AG04449 (cell line): ENCODE measurements around the gene DNAAF3.

Experiments
- CTCF ChIA-PET: fragments of 350-600 bp; formaldehyde crosslinking; extraction: SDS; loops from one replicate; lab custom pipeline; 2021; ENCODE audit warnings: antibody characterized with exemption; lab: Yijun Ruan, JAX
- POLR2A ChIA-PET: fragments of 400-600, 350-600 bp; formaldehyde crosslinking; extraction: SDS; loops from one replicate; lab custom pipeline; 2020; ENCODE audit warnings: antibody characterized with exemption, inconsistent platforms; lab: Yijun Ruan, JAX
- DNase-seq: peaks from one replicate; pipeline ENCODE4 v3.0.0-alpha.2; 2010; ENCODE audit warnings: low read depth, low spot score
- H3K4me3 ChIP-seq: 2 replicates; pipeline ENCODE4 v1.5.1; 2011; ENCODE audit warnings: low read depth, mild to moderate bottlenecking, control low read depth, low read length
- CTCF ChIP-seq: IDR thresholded peaks from one replicate; pipeline ENCODE4 v1.5.1; 2011; ENCODE audit warnings: mild to moderate bottlenecking, moderate library complexity, low read length, control low read depth, inconsistent platforms; ENCODE audit not compliant: insufficient read depth; ENCODE audit errors: missing control alignments

DNAAF3 gene

GRCh38 chr19:55132453-55133129 lies 33.8 kb downstream of the DNAAF3 start:
- no peak for DNase-seq
- TF ChIP-seq CTCF = no peak
- ChIA-PET CTCF (interaction anchor here (1.1 to 3.0 kb wide), 4 partner anchors 8 to 372 kb away, joined by 4 to 18 read pairs (median 4); no protein-coding TSS in a partner anchor), POLR2A (interaction anchor here (0.9 kb wide), 1 partner anchor 275 kb away, joined by 4 read pairs; the partner anchor contains the start of gene UBE2S)
- H3K4me3 ChIP-seq = no peak overlapping the region

- POLR2A ChIA-PET = interaction anchor here (0.6 kb wide), 1 partner anchor 506 kb away, joined by 3 read pairs; no protein-coding TSS in a partner anchor
Observed at GRCh38 chr19:55131421-55131820, 35.0 kb downstream of the DNAAF3 start.

GRCh38 chr19:55119053-55119452 lies 47.4 kb downstream of the DNAAF3 start:
- no peak for DNase-seq
- CTCF ChIA-PET = interaction anchor here (4.4 kb wide), 1 partner anchor 31 kb away, joined by 18 read pairs; no protein-coding TSS in a partner anchor
- no peak for TF ChIP-seq CTCF
- no peak overlapping the region for H3K4me3 ChIP-seq
- POLR2A ChIA-PET = no interaction called here

More at GRCh38 chr19:55131421-55131820, 35.0 kb downstream of the DNAAF3 start:
- peak; percentile 21 for DNase-seq
- CTCF ChIA-PET = interaction anchor here (1.1 to 3.0 kb wide), 2 partner anchors 9 to 336 kb away, joined by 4 to 18 read pairs; no protein-coding TSS in a partner anchor
- no peak for TF ChIP-seq CTCF
- H3K4me3 ChIP-seq = no peak overlapping the region

GRCh38 chr19:55118401-55118991 lies 47.9 kb downstream of the DNAAF3 start:
- CTCF ChIA-PET = interaction anchor here (1.1 to 4.4 kb wide), 3 partner anchors 22 to 371 kb away, joined by 3 to 18 read pairs (median 9); no protein-coding TSS in a partner anchor
- no peak for DNase-seq
- POLR2A ChIA-PET = interaction anchor here (1.0 to 1.7 kb wide), 3 partner anchors 289 to 655 kb away, joined by 3 to 6 read pairs (median 6); partner anchors contain the start of genes LENG9 and UBE2S
- H3K4me3 ChIP-seq = peak overlapping the region; percentile 69
- TF ChIP-seq CTCF = no peak

GRCh38 chr19:55117663-55118391 lies 48.6 kb downstream of the DNAAF3 start:
- ChIA-PET CTCF (interaction anchor here (1.1 to 4.4 kb wide), 3 partner anchors 22 to 372 kb away, joined by 3 to 18 read pairs (median 9); no protein-coding TSS in a partner anchor), POLR2A (interaction anchor here (0.6 to 1.7 kb wide), 7 partner anchors 11 to 654 kb away, joined by 3 to 7 read pairs (median 3); partner anchors contain the start of genes LENG9 and UBE2S)
- no peak for TF ChIP-seq CTCF
- peak; percentile 92 for DNase-seq
- peak overlapping the region; percentile 84 for H3K4me3 ChIP-seq
